Mononuclear cell (primary cell): ENCODE measurements around the gene MRPL28. TPM values are rescaled to one million over a fixed set of nuclear protein-coding genes. Genes with fewer than 3 reads are reported as not detected.
A peak's percentile ranks its signal among the peaks of the same experiment; 100 is the strongest.
"Not testable (repeated sequence)": the region's sequence is repeated elsewhere in the genome, so short reads cannot be mapped to it uniquely, and the experiment has no call there.

Experiments used
- H3K27me3 ChIP-seq: 2 replicates; pipeline ENCODE4 v1.6.0; 2011; ENCODE audit warnings: low read length, control low read depth; ENCODE audit not compliant: insufficient read depth
- H3K4me1 ChIP-seq: 2 replicates; pipeline ENCODE4 v1.5.1; 2011; ENCODE audit warnings: mild to moderate bottlenecking, low read length, control low read depth; ENCODE audit not compliant: insufficient read depth
- H3K4me3 ChIP-seq: 2 replicates; pipeline ENCODE4 v1.5.1; 2011; ENCODE audit warnings: mild to moderate bottlenecking, low read length, moderate library complexity
- H3K9me3 ChIP-seq: 2 replicates; pipeline ENCODE4 v1.5.1; 2011; ENCODE audit warnings: low read depth, mild to moderate bottlenecking, control low read depth, low read length
- total RNA-seq: library from RNA; depleted of rRNA; stranded (reverse); fragments of >200 nt; gene quantifications from one replicate; pipeline ENCODE4 v1.2.3, GENCODE V29; 2012

The MRPL28 gene
- total RNA-seq, 1 donor: 19.9 TPM

- Histone ChIP-seq H3K4me3 (no peak overlapping the region), H3K9me3 (no peaks in the 10 kb centered on the region)
Measured at GRCh38 chr16:397736-398332, 27.5 kb upstream of the MRPL28 start.

DNA sequence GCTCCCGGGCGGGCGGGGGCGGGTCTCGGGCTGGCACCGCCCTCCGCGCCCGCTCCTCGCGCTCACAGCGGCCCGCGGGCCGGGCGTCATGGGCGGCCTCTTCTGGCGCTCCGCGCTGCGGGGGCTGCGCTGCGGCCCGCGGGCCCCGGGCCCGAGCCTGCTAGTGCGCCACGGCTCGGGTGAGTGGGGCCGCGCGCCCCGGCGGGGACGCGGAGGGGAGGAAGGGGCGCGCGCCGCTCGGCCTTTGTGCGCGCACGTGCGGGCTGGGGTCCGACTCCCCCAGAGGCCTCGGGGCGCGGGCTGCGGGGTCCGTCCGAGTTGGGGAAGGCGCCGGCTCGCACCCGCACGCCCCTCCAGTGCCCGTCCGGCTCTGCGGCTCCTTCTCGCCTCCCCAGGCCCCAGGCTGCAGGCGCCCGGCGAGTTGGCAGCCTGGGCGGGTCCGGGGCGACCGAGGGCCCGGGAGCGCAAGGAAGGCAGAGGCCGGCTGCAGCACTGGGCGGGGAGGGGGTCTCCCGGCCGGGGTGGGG is 26.9 kb upstream of the MRPL28 start, which contains the start of gene NME4:
Gene NME4 (plus strand): TSS at position 65 of the 527 bp plus-strand sequence. CDS start 24 bp downstream, at position 89.
- peak within 1 kb of the TSS; percentile 38 for H3K4me3 ChIP-seq
- H3K9me3 ChIP-seq: no peaks in the 10 kb centered on the region
- H3K27me3 ChIP-seq: no peaks in the 10 kb centered on the region
- H3K4me1 ChIP-seq: peaks cover 38% of the 10 kb centered on the region

More at GRCh38 chr16:397736-398332, 27.5 kb upstream of the MRPL28 start:
- no peaks in the 10 kb centered on the region for H3K27me3 ChIP-seq
- H3K4me1 ChIP-seq: peaks cover 34% of the 10 kb centered on the region

- peak overlapping the region; percentile 22 for H3K4me3 ChIP-seq
- peaks cover 36% of the 10 kb centered on the region for H3K4me1 ChIP-seq
- H3K27me3 ChIP-seq: no peaks in the 10 kb centered on the region
- no peaks in the 10 kb centered on the region for H3K9me3 ChIP-seq
Measured at GRCh38 chr16:396605-397004, 26.3 kb upstream of the MRPL28 start.

DNA sequence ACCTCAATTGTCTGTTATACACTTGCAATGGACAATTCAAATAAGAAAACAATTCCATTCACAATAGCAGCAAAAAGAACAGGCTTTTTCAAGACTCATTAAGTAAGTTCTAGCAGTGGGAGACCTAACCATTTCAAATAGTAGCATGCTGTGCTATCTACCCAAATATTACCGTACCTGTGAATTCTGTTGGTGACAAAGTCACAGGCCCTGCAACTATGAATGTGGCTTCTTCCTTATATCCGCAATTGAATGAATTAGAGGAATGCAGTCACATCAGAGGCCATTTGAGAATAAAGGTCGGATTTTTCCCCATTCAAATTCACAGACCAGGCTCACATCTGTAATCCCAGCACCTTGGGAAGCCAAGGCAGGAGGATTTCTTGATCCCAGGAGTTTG is 25.9 kb upstream of the MRPL28 start:
- H3K9me3 ChIP-seq: no peaks in the 10 kb centered on the region
- peaks cover 36% of the 10 kb centered on the region for H3K4me1 ChIP-seq
- no peak overlapping the region for H3K4me3 ChIP-seq
- no peaks in the 10 kb centered on the region for H3K27me3 ChIP-seq

- Histone ChIP-seq H3K27me3 (no peaks in the 10 kb centered on the region), H3K9me3 (no peaks in the 10 kb centered on the region), H3K4me1 (peaks cover 21% of the 10 kb centered on the region), H3K4me3 (no peak overlapping the region)
Measured at GRCh38 chr16:392450-393030, 22.2 kb upstream of the MRPL28 start.

DNA sequence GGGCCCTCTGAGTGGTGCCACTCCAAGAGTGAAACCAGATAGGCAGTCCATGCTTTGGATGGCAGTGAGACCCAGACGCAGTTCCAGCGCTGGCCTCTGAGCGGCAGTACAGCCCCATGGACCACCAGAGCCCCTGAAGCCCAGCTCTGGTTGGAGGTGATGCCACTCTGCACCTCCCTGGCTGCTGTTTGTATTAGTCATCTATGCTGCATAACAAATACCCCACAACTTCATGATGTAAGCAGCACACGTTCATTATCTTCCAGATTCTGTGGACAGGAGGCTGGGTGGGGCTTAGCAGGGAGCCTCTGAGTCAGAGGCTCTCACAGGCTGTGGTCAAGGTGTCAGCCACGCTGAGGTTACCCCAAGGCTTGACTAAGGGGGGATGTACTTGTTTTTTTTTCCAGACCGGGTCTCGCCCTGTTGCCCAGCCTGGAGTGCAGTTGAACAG is 21.6 kb upstream of the MRPL28 start:
- Histone ChIP-seq H3K4me1 (peaks cover 21% of the 10 kb centered on the region), H3K4me3 (no peak overlapping the region), H3K9me3 (no peaks in the 10 kb centered on the region), H3K27me3 (no peaks in the 10 kb centered on the region)

GRCh38 chr16:389352-389751 is 19.0 kb upstream of the MRPL28 start:
- Histone ChIP-seq H3K27me3 (no peaks in the 10 kb centered on the region), H3K9me3 (no peaks in the 10 kb centered on the region), H3K4me1 (peaks cover 16% of the 10 kb centered on the region), H3K4me3 (no peak overlapping the region)

DNA sequence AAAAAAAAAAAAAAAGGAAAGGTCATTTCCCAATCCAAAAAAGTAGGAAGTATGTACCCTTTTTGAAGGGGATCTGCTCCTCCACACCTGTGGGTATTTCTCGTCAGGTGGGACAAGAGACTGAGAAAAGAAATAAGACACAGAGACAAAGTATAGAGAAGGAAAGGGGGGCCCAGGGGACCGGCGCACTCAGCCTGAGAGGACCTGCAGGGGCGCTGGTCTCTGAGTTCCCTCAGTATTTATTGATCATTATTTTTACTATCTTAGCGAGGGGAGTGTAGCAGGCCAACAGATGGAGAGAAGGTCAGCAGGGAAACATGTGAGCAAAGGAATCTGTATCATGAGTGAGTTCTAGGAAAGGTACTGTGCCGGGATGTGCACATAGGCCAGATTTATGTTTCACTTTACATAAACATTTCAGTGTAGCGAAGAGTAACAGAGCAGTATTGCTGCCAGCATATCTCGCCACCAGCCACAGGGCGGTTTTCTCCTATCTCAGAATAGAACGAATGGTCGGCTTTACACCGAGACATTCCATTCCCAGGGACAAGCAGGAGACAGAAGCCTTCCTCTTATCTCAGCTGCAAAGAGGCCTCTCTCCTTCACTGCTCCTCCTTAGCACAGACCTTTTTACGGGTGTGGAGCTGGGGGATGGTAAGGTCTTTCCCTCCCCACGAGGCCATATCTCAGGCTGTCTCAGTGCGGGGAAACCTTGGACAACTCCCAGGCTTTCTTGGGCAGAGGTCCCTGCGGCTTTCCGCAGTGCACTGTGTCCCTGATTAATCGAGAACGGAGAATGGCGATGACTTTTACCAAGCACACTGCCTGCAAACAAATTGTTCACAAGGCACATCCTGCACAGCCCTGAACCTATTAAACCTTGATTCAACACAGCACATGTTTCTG is 17.7 kb upstream of the MRPL28 start:
- H3K4me1 ChIP-seq: peaks cover 26% of the 10 kb centered on the region
- not testable (repeated sequence) for H3K4me3 ChIP-seq, H3K27me3 ChIP-seq, H3K9me3 ChIP-seq

DNA sequence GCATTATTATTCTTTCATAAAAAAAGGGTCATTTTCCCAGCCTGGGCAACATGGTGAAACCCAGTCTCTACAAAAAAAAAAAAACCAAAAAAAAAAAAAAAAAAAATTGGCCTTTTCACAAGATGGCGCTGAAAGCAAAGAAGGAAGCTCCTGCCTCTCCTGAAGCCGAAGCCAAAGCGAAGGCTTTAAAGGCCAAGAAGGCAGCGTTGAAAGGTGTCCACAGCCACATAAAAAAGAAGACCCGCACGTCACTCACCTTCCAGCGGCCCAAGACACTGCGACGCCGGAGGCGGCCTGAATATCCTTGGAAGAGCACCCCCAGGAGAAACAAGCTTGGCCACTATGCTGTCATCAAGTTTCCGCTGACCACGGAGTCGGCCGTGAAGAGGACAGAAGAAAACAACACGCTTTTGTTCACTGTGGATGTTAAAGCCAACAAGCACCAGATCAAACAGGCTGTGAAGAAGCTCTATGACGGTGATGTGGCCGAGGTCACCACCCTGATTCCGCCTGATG is 16.4 kb upstream of the MRPL28 start:
- H3K27me3 ChIP-seq: no peaks in the 10 kb centered on the region
- H3K4me1 ChIP-seq: peaks cover 24% of the 10 kb centered on the region
- no peaks in the 10 kb centered on the region for H3K9me3 ChIP-seq
- no peak overlapping the region for H3K4me3 ChIP-seq

- Histone ChIP-seq H3K4me3 (peak overlapping the region; percentile 71), H3K27me3 (no peaks in the 10 kb centered on the region), H3K4me1 (peaks cover 41% of the 10 kb centered on the region), H3K9me3 (no peaks in the 10 kb centered on the region)
Measured at GRCh38 chr16:383326-384051, 13.2 kb upstream of the MRPL28 start.

DNA sequence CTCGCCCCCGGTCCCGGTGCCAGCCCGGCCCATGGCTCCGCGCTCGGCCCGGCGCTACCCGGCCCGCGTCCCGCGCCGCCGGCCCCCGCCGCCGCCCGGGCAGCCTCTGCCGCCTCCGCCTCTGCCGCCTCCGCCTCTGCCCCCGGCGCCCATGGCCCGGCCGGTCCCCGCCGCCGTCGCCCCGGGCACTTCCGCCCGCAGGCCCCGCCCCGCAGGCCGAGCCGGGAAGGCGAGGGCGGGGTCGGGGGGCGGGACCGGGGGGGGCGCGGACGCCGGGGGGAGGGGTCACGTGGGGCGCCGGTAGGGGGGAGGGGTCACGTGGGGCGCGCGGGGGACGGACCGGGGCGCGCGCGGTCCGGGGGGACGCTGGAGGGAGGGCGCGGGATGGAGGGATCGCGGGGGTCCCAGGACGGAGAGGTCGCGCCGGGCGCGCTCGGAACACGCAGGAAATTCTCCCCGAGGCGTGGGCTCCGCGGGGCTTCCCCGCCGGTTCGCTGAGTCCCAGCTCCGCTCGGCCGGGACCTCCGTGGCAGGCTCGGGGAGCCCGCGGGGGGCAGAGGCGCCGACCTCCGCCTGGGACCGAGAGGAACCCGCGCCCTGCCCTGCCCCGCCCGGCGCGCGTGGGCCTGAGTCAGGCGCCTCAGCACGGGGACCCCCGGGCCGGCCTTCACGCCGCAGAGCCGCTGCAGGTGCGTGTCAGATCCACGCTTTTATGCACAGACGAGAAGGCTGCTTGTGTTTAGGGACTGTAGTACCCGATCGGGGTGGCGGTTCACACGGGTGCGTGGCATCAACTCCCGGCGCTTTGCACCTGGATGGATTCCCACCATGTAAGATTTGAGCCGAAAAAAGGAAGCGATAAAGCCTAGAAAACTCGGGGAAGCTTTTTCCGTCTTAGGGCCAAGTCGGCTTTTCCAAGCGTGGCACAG is 11.7 kb upstream of the MRPL28 start, which contains the start of gene PGAP6:
Gene PGAP6 (minus strand): TSS at position 190 of the 929 bp plus-strand sequence. CDS start 157 bp downstream, at position 33.
- Histone ChIP-seq H3K27me3 (no peaks in the 10 kb centered on the region), H3K9me3 (no peaks in the 10 kb centered on the region), H3K4me3 (peak within 1 kb of the TSS; percentile 71), H3K4me1 (peaks cover 41% of the 10 kb centered on the region)

DNA sequence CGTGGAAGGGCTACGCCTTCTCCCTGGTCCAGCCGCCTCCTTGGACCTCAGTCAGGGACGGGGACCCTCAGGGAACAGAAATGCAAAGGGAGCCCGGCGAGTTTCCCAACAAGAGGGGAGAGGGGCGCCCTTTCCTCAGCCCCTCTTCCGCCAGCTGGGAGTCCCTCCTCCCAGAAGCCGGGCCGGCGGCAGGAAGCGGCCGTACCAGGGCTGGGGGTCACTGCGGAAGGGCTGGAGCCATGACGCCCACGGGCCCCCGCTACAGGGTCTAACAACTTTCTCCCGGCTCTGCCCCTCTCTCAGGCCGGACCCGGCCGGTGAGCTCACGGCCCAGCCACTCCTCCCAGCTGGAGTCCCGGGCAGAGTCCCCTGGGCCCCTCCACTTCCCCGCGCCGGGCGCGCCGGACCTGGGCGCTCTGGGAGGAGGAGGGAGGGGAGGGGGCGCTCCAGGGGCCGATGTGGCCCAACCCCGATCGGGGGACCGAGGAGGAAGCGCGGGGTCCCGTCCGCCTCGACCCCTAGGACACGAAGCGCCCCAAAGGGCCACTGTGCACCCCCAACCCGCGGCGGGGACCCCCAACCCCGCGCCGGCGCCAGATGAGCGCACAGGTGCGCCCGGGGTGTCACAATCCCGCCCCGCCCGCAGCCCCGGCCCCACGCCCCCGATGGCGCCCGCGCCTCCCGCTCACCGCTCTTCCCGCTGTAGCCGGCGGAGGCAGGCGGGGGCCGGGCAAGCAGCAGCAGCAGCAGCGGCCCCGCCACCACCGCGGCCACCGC is 10.9 kb upstream of the MRPL28 start:
- Histone ChIP-seq H3K4me3 (peak overlapping the region; percentile 55), H3K27me3 (no peaks in the 10 kb centered on the region), H3K9me3 (no peaks in the 10 kb centered on the region), H3K4me1 (peaks cover 41% of the 10 kb centered on the region)

DNA sequence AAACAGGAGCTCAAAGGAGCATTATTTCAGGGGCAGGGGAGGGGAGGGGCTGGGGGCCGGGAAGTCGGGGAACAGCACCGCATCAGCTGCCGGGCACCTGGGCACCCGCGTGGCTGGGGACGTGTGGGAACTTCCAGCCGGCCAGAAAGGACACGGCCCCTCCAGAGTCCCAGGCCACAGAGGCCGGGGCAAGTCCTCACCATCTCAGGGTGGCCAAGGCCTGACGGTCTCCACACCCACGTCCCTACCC is 10.3 kb upstream of the MRPL28 start:
- no peaks in the 10 kb centered on the region for H3K27me3 ChIP-seq
- no peaks in the 10 kb centered on the region for H3K9me3 ChIP-seq
- peaks cover 41% of the 10 kb centered on the region for H3K4me1 ChIP-seq
- peak overlapping the region; percentile 55 for H3K4me3 ChIP-seq
